T-helper 17 cell (primary cell): ENCODE data around the gene UBE2M. TPM values are rescaled to one million over a fixed set of nuclear protein-coding genes. Genes with fewer than 3 reads are reported as not detected.
"Not testable (repeated sequence)": the region's sequence is repeated elsewhere in the genome, so short reads cannot be mapped to it uniquely, and the experiment has no call there.

Source experiments
- ATAC-seq: fragments of 150-1000 bp; cut with Tn5 transposase; 2 replicates; pipeline ENCODE4 v1.10.0; 2021; ENCODE audit warnings: mild to moderate bottlenecking, moderate library complexity
- DNase-seq, 3 donors: peaks; one replicate each; pipeline versions ENCODE4 v3.0.0 to v3.0.0-alpha.2; 2020 to 2021
- H3K9me3 ChIP-seq: one replicate; pipeline ENCODE4 v1.7.0; 2013; ENCODE audit warnings: low read length, mild to moderate bottlenecking; ENCODE audit not compliant: control insufficient read depth, poor library complexity, severe bottlenecking
- H3K27ac Mint-ChIP-seq: one replicate; pipeline ENCODE4 v1.8.0; 2022; ENCODE audit warnings: mild to moderate bottlenecking, moderate library complexity, mixed read lengths
- H3K27me3 Mint-ChIP-seq: one replicate; pipeline ENCODE4 v1.8.0; 2022; ENCODE audit warnings: mixed read lengths
- H3K36me3 Mint-ChIP-seq: one replicate; pipeline ENCODE4 v1.8.0; 2022; ENCODE audit warnings: low read depth, mixed read lengths
- H3K4me1 Mint-ChIP-seq: one replicate; pipeline ENCODE4 v1.8.0; 2022; ENCODE audit warnings: mild to moderate bottlenecking, mixed read lengths
- H3K4me3 Mint-ChIP-seq: one replicate; pipeline ENCODE4 v1.8.0; 2022; ENCODE audit warnings: mild to moderate bottlenecking, moderate library complexity, mixed read lengths
- total RNA-seq, 4 donors: library from RNA in 2 of 4; stranded (reverse) in 2 of 4; gene quantifications; one replicate each; pipeline ENCODE4 v1.2.3 and lab custom pipeline; 2022 to 2026

The UBE2M gene
- total RNA-seq, 2 donors from 2014 or later, result 36.1 to 63.5 TPM

DNA sequence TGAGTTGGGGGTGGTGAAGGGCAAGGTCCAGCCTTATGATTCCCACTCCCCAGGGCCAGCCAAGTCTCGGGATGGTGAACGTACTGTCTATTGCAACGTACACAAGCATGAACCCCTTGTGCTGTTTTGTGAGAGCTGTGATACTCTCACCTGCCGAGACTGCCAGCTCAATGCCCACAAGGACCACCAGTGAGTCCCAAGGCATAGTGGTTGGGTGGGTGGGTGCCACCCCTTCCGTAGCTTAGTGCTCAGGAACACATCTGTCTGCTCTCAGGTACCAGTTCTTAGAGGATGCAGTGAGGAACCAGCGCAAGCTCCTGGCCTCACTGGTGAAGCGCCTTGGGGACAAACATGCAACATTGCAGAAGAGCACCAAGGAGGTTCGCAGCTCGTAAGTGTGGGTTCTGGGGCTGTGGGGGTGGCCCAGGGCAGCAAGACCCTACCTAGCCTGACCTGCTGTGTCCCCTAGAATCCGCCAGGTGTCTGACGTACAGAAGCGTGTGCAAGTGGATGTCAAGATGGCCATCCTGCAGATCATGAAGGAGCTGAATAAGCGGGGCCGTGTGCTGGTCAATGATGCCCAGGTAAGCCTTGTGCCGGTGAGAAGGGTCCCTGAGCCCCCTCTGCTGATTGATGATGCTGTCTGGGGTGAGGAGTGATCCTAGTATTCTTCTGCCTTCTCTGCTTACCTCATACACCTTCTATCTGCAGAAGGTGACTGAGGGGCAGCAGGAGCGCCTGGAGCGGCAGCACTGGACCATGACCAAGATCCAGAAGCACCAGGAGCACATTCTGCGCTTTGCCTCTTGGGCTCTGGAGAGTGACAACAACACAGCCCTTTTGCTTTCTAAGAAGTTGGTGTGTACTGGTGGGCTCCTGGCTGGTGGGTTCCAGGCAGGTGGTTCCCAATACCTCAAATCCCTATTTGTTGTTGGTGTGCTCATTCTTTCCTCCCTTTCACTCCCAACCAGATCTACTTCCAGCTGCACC, 10.8 kb downstream of the UBE2M start:
- no peak for ATAC-seq
- Mint-ChIP-seq H3K27ac (peak overlapping the region; percentile 98), H3K4me3 (peak overlapping the region; percentile 25), H3K4me1 (peaks cover 38% of the 10 kb centered on the region), H3K27me3 (no peaks in the 10 kb centered on the region), H3K36me3 (peaks cover 12% of the 10 kb centered on the region)
- DNase-seq, result no peak
- H3K9me3 ChIP-seq, result no peaks in the 10 kb centered on the region

DNA sequence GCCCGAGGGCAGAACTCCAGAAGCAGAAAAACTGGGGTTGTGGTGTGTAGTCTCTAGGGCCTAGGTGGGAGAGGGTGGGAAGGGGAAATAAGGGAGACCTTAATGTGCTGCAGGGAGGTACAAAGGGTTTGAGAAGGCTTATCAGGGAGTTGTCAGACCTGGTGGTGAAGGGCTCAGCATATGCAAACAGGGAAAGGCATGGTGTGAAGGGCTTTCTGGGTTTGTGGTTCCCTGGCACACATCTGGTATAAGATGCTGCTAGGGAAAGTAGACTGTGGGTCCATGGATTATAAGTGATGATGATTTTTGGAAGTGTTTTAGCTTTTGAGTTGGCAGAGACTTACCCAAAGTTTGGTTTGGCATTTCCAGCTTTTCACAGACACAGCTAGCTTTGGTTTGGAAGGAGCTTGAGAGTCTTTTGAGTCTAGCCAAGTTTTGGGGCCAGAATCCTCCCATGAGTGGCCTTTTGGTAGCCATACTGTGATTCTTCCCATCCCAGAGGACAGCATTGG, 12.3 kb downstream of the UBE2M start:
- Mint-ChIP-seq H3K36me3 (peaks cover 7% of the 10 kb centered on the region), H3K4me1 (peaks cover 36% of the 10 kb centered on the region), H3K4me3 (peak overlapping the region; percentile 91), H3K27me3 (no peaks in the 10 kb centered on the region), H3K27ac (peak overlapping the region; percentile 98)
- DNase-seq, result no peak
- no peak for ATAC-seq
- H3K9me3 ChIP-seq, result no peaks in the 10 kb centered on the region

DNA sequence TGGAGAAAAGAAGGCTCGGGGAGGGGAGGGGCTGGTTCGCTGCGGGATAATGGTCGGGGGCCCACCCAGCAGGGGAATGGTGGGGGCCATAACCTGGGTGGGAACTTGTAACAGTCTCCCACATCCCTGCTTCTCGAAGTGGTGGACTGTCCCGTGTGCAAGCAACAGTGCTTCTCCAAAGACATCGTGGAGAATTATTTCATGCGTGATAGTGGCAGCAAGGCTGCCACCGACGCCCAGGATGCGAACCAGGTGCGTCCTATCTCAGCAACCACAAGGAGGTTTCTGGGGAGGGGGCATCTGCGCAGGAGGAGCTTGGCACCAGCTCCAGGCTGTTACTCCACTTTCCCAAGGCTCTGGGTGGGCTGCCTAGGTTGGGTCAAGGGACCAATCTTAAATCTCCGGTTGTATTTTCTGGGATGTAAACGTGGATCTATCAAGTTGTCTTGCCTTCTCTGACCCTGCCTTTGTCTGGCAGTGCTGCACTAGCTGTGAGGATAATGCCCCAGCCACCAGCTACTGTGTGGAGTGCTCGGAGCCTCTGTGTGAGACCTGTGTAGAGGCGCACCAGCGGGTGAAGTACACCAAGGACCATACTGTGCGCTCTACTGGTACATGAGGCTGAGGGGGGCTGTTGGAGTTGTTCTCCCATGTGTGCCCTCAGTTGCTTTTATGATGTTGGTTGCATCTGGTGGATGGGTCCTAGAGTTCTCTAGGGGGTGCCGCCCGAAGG, 13.0 kb downstream of the UBE2M start:
- no peaks in the 10 kb centered on the region for H3K9me3 ChIP-seq
- Mint-ChIP-seq H3K27me3 (no peaks in the 10 kb centered on the region), H3K4me1 (peaks cover 36% of the 10 kb centered on the region), H3K27ac (peak overlapping the region; percentile 98), H3K4me3 (peak overlapping the region; percentile 91), H3K36me3 (peaks cover 7% of the 10 kb centered on the region)
- DNase-seq (no peak), ATAC-seq (no peak)

DNA sequence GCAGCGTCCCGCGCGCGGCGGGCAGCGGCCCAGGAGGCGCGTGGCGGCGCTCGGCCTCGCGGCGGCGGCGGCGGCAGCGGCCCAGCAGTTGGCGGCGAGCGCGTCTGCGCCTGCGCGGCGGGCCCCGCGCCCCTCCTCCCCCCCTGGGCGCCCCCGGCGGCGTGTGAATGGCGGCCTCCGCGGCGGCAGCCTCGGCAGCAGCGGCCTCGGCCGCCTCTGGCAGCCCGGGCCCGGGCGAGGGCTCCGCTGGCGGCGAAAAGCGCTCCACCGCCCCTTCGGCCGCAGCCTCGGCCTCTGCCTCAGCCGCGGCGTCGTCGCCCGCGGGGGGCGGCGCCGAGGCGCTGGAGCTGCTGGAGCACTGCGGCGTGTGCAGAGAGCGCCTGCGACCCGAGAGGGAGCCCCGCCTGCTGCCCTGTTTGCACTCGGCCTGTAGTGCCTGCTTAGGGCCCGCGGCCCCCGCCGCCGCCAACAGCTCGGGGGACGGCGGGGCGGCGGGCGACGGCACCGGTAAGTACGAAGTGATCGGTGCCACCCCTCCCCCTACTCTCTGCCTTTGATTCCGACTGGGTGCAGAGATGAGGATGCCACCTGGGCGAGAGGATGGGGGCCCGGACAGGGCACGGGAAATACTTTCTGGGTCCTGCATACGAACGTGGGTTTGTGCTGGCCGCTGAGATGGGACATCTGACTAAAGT, 13.7 kb downstream of the UBE2M start:
- Mint-ChIP-seq H3K4me1 (peaks cover 34% of the 10 kb centered on the region), H3K36me3 (peaks cover 7% of the 10 kb centered on the region), H3K27me3 (no peaks in the 10 kb centered on the region), H3K4me3 (peak overlapping the region; percentile 95), H3K27ac (peak overlapping the region; percentile 98)
- ATAC-seq (peak; percentile 50), DNase-seq (peak; percentile 69 to 80 (median 79))
- H3K9me3 ChIP-seq, result no peaks in the 10 kb centered on the region

- Mint-ChIP-seq H3K36me3 (peaks cover 7% of the 10 kb centered on the region), H3K27ac (peak within 1 kb of the TSS; percentile 98), H3K27me3 (no peaks in the 10 kb centered on the region), H3K4me1 (peaks cover 34% of the 10 kb centered on the region), H3K4me3 (peak within 1 kb of the TSS; percentile 95)
- no peaks in the 10 kb centered on the region for H3K9me3 ChIP-seq
- DNase-seq (peak; percentile 100), ATAC-seq (peak; percentile 91)
Observed at GRCh38 chr19:58543826-58544590, 14.4 kb downstream of the UBE2M start, which contains the start of gene TRIM28. Gene TRIM28, plus strand, starts transcription at chr19:58544064. Its CDS starts 694 bp downstream, at chr19:58544758.

DNA sequence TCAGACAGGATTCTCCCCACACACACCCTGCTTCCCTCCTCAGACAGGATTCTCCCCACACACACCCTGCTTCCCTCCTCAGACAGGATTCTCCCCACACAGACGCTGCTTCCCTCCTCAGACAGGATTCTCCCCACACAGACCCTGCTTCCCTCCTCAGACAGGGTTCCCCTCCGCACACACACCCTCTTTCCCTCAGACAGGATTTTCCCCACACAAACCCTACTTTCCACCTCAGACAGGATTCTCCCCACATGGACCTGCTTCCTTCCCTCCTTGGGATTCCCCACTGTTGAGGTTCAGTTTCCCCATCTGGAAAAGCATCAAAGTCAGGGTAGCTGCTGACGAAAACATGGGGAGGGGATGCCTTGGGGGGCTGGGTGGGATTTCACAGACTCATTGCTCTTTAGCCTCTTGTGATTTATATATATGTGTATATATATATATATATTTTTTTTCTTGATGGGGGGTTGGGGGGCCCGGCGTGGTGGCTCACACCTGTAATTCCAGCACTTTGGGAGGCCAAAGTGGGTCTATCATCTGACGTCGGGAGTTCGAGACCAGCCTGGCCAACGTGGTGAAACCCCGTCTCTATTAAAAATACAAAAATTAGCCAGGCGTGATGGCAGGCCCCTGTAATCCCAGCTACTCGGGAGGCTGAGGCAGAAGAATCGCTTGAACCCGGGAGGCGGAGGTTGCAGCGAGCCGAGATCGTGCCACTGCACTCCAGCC, 15.6 kb downstream of the UBE2M start:
- Mint-ChIP-seq H3K27ac (peak overlapping the region; percentile 43), H3K4me1 (peaks cover 34% of the 10 kb centered on the region)
- H3K4me3 Mint-ChIP-seq, H3K36me3 Mint-ChIP-seq, H3K27me3 Mint-ChIP-seq, DNase-seq, H3K9me3 ChIP-seq, ATAC-seq: not testable (repeated sequence)

GRCh38 chr19:58539169-58539559, 19.2 kb downstream of the UBE2M start:
- not testable (repeated sequence) for DNase-seq, ATAC-seq, H3K9me3 ChIP-seq, H3K27me3 Mint-ChIP-seq, H3K36me3 Mint-ChIP-seq
- Mint-ChIP-seq H3K4me3 (peak overlapping the region; percentile 82), H3K27ac (peak overlapping the region; percentile 14), H3K4me1 (peaks cover 17% of the 10 kb centered on the region)

DNA sequence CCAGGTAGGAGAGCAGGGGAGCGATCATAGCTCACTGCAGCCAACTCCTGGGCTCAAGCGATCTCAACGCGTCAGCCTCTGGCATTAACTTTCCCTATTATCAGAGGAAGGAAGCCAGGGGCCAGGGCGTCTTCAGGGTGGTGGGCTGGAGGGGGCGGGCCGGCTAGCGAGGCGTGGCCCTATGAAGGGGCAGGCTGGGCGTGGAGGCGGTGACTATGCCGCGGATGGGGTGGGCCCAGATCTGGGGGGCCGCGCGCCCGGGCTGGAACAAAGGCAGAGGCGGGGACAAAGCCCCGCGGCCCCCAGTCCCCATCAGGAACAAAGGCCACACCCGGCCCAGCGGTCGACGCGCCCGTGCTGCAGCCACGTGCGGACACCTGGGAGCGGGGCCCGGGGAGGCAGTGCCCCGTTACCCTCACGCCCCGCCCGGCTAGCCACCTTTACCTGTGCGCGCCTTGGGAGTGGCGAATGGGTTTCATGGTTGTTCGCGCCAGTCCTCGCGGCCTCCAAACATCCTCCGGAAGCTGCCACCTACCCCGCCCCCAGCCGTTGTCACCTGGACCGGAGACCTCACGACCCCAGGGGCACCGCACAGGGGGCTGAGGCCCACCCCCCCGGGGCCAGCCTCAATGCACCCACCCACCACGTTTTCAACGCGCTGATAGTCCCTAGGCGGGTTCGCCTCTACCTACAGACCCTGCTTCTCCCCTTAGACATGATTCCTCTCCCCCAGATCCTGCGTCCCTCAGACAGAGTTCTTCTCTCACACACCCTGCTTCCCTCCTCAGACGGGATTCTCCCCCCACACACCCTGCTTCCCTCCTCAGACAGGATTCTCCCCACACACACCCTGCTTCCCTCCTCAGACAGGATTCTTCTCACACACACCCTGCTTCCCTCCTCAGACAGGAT, 19.9 kb downstream of the UBE2M start:
- ATAC-seq (peak; percentile 78), DNase-seq (peak in 1 of 3 donors; percentile 11)
- Mint-ChIP-seq H3K36me3 (peaks cover 2% of the 10 kb centered on the region), H3K27ac (peak overlapping the region; percentile 14), H3K27me3 (no peaks in the 10 kb centered on the region), H3K4me3 (peak overlapping the region; percentile 82), H3K4me1 (peaks cover 10% of the 10 kb centered on the region)
- no peaks in the 10 kb centered on the region for H3K9me3 ChIP-seq

DNA sequence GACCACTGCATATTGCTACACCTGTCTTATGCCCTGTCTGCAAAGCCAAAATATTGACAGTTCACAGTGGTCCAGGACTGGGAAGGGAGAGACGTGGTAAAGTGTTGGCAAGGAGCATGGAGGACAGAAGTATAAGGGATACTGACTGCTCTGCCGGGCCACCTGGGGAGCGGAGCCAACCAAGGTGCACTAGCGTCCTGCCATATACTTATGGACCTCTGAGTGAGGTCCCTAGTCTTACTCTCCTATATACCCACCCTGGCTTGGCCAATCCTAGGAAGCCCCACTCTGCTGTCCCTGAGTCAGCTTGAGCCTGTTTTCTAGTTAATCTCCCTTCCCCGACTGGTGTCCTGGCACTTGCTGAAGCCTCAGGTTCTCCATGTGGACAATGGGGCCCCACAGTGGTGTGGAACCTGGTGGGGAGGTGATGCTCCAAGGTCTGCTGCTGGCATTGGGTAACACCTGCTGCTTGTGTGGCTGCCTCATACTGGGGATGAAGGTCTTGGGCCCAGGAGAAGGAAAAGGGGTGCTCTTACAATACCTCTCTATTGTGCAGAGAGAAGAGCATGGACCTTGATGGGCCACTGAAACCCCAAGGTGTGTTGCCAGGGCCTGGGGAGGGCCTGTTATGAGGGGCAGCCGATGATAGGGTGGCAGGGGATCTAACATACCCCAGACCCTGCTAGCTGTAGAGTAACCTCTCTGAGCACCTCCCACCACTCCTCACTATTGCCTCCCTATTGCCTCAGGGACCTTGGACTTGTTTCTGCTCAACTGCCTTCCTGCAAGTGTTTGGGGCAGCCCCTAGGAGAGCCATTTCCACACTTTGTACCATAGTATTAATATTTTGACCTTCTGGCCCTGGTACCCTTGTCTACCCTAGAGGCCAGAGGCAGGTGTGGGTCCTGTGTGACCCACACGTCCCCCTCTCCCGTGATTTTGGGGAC, 21.3 kb downstream of the UBE2M start:
- peak overlapping the region; percentile 51 for H3K27ac Mint-ChIP-seq
- no peak for DNase-seq
- peaks cover 9% of the 10 kb centered on the region for H3K4me1 Mint-ChIP-seq
- peaks cover 2% of the 10 kb centered on the region for H3K36me3 Mint-ChIP-seq
- peak overlapping the region; percentile 41 for H3K4me3 Mint-ChIP-seq
- ATAC-seq, result no peak
- H3K27me3 Mint-ChIP-seq, result no peaks in the 10 kb centered on the region
- no peaks in the 10 kb centered on the region for H3K9me3 ChIP-seq

DNA sequence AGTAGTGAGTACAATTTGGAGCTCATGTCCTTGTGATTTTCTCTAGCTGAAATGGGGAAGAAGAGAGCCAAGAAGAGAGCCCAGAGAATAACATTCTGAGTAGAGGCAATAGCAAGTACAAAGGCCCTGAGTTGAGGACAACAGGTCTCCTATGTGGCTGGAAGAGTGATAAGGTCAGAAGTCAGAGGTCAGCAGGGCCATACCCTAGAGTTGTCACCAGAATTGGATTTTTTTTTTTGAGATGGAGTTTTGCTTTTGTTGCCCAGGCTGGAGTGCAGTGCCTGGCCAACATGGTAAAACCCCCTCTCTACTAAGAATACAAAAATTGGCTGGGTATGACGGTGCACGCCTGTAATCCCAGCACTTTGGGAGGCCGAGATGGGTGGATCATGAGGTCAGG, 22.6 kb downstream of the UBE2M start:
- peaks cover 9% of the 10 kb centered on the region for H3K4me1 Mint-ChIP-seq
- DNase-seq (no peak), ATAC-seq (no peak)
- no peaks in the 10 kb centered on the region for H3K27me3 Mint-ChIP-seq
- no peak overlapping the region for H3K27ac Mint-ChIP-seq
- peaks cover 2% of the 10 kb centered on the region for H3K36me3 Mint-ChIP-seq
- H3K9me3 ChIP-seq, result no peaks in the 10 kb centered on the region
- no peak overlapping the region for H3K4me3 Mint-ChIP-seq
